ACC112 (cell line): ENCODE results near the gene ATP8A1.

Experiments
- H2AFZ ChIP-seq: fragments of 200-600 bp; sonication (generic); one replicate; pipeline ENCODE4 v1.6.0; 2017; ENCODE audit warnings: antibody characterized with exemption, low read length; ENCODE audit not compliant: unreplicated experiment
- H3K27ac ChIP-seq: fragments of 200-600 bp; sonication (generic); 2 replicates; pipeline ENCODE4 v1.5.1; 2014; ENCODE audit warnings: low read depth, mild to moderate bottlenecking, antibody characterized with exemption, low read length, moderate library complexity
- H3K27me3 ChIP-seq: fragments of 200-600 bp; sonication (generic); 2 replicates; pipeline ENCODE4 v1.6.1; 2014; ENCODE audit warnings: mild to moderate bottlenecking, antibody characterized with exemption, low read length, moderate library complexity, mixed read lengths; ENCODE audit not compliant: insufficient read depth
- H3K36me3 ChIP-seq: fragments of 200-600 bp; sonication (generic); 2 replicates; pipeline ENCODE4 v1.6.1; 2016; ENCODE audit warnings: mild to moderate bottlenecking, antibody characterized with exemption, low read length, moderate library complexity, mixed read lengths; ENCODE audit not compliant: insufficient read depth
- H3K4me1 ChIP-seq: fragments of 200-600 bp; sonication (generic); one replicate; pipeline ENCODE4 v1.6.1; 2016; ENCODE audit warnings: low read length, mixed read lengths; ENCODE audit not compliant: insufficient read depth, unreplicated experiment, control insufficient read depth
- H3K4me3 ChIP-seq: fragments of 200-600 bp; sonication (generic); 2 replicates; pipeline ENCODE4 v1.5.1; 2014; ENCODE audit warnings: mild to moderate bottlenecking, low read depth, low read length
- H3K79me2 ChIP-seq: fragments of 200-600 bp; sonication (generic); one replicate; pipeline ENCODE4 v1.6.0; 2016; ENCODE audit warnings: low read length; ENCODE audit not compliant: control insufficient read depth, unreplicated experiment, insufficient read depth

The ATP8A1 gene

DNA sequence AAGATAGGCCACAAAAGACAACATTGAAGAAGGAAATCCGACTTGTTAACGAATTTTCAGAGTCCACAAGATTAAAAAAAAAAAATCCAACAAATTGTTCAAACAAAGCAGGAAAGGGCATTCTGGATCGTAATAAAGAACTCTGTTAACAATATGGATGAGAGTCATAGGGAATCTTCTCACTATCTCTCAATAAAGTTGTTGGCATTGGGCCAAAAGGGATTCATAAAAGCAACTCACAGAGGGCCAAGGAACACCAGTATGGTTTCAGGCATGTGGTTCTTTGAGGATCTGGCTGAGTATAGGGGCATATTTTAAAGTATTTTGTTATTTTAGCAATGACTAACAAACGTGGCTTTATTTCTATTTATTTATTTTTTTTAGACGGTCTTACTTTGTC is 210.1 kb downstream of the ATP8A1 start:
- no peaks in the 10 kb centered on the region for H3K4me1 ChIP-seq
- H3K27me3 ChIP-seq, result no peaks in the 10 kb centered on the region
- H2AFZ ChIP-seq, result no peak overlapping the region
- H3K36me3 ChIP-seq, result no peaks in the 10 kb centered on the region
- H3K79me2 ChIP-seq, result no peaks in the 10 kb centered on the region
- H3K27ac ChIP-seq, result no peak overlapping the region
- no peak overlapping the region for H3K4me3 ChIP-seq

DNA sequence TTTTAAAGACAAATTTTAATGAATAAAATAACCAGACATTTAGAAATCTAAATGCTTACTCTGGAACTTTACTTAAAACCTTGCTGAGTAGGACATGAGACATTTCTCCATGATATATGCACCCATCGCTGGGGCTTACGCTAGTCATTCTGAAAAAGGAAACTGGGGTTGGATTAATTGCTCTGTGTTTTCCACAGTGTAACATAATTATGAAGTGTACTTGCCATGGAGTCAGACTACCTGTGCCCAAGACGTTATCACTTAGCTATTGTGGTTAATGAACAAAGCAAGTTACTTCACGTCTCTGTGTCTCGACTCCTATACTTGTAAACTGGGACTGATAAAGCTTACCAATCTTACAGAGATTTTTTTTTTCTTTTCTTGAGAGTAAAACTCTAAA is 211.9 kb downstream of the ATP8A1 start:
- Histone ChIP-seq H3K79me2 (no peaks in the 10 kb centered on the region), H2AFZ (no peak overlapping the region), H3K27me3 (no peaks in the 10 kb centered on the region), H3K4me3 (no peak overlapping the region), H3K4me1 (no peaks in the 10 kb centered on the region), H3K27ac (no peak overlapping the region), H3K36me3 (no peaks in the 10 kb centered on the region)

DNA sequence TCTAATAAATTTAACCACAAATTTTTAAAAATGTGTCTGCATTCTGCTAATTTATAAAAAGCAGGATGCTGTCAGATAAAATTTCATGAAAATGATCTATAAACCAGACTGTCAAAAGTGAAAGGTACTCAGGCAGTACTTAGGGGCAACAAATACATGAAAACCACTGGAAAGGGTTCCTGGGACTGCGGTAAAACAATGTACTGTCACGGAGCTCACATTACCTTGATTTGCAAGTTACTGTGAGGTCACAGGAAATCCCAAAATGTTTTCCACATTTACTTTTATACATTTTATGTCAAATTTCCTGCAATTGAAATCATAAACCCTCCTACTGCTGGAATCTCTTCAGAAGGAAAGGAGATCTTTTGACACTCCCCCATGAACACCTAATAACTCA is 214.3 kb downstream of the ATP8A1 start:
- no peak overlapping the region for H3K4me3 ChIP-seq
- no peaks in the 10 kb centered on the region for H3K4me1 ChIP-seq
- H3K36me3 ChIP-seq, result no peaks in the 10 kb centered on the region
- H3K27me3 ChIP-seq, result 0 out of 2 replicates have a peak, but pooled peaks cover 7% of the 10 kb centered on the region
- no peak overlapping the region for H3K27ac ChIP-seq
- no peak overlapping the region for H2AFZ ChIP-seq
- no peaks in the 10 kb centered on the region for H3K79me2 ChIP-seq

DNA sequence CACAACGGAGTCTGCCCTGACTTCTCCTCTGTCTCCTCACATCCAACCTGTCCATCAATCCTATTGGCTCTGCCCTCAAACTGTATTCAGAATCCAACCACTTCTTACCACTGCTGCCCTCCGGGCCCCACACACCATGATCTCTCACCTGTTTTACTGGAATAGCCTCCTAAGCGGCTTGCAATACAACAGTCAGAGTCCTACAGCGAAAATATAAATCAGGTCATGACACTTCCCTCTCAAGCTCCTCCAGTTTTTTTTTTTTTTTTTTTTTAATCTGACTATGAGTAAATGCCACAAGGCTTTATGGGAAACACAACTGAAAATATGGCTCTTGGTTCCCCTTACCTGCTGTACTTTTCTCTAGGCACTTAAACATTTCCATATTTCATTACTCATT is 216.8 kb downstream of the ATP8A1 start:
- Histone ChIP-seq H3K27me3 (0 out of 2 replicates have a peak, but pooled peaks cover 7% of the 10 kb centered on the region), H3K79me2 (no peaks in the 10 kb centered on the region), H2AFZ (no peak overlapping the region), H3K27ac (no peak overlapping the region), H3K36me3 (no peaks in the 10 kb centered on the region), H3K4me1 (no peaks in the 10 kb centered on the region), H3K4me3 (no peak overlapping the region)

DNA sequence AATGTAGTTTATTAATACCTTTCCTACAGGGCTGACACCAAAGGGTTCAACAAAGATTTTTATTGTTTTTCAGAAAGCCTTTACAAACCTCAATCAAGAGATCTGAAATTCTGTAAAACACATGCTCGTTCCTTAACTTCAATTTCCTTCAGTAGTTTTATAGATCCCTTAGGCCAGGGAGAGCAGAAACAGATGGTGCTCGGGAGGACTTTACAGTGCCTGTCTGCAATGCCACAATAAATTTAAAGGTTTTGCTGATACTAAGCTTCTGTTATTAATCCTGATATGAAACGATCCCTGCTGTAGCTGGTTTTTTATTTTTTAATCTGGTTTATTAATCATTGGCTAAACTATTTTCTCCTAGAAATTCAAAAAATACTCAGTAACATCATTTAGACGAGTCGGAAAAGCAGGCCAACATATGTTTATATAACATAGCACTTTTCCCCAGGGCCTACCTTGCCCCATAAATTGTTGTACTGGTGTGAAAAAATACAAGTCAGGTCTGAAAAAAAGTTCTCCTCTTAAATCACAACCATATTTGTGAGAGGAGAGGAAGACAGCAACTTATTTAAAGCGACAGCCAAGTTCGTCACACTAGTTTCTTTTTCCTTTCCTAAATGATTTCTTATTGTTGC is 219.9 kb downstream of the ATP8A1 start:
- Histone ChIP-seq H3K27ac (no peak overlapping the region), H3K79me2 (no peaks in the 10 kb centered on the region), H2AFZ (no peak overlapping the region), H3K36me3 (no peaks in the 10 kb centered on the region), H3K4me1 (no peaks in the 10 kb centered on the region), H3K27me3 (peaks cover 10% of the 10 kb centered on the region; the same call in 1 of the 2 replicates), H3K4me3 (no peak overlapping the region)

DNA sequence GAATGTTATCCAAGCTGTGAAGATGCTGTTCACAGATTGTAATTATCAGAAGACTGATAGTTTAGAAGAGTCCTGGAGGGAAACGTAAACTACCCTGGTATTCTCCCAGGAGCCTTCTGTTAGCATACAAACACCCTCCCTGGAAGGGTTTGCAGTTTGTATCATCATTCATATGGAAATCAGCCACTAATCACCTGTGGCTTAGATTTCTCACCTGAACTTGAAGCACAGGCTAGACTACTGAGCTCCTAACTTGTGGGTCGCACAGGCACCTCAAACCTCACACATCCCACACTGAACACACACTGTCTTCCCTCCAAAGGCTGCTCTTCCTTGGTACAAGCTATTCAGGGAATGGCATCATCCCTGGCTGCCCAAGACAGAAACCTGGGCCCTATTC is 228.9 kb downstream of the ATP8A1 start:
- H3K79me2 ChIP-seq, result no peaks in the 10 kb centered on the region
- H3K27ac ChIP-seq, result no peak overlapping the region
- H3K36me3 ChIP-seq, result no peaks in the 10 kb centered on the region
- H3K27me3 ChIP-seq, result no peaks in the 10 kb centered on the region
- no peak overlapping the region for H3K4me3 ChIP-seq
- no peak overlapping the region for H2AFZ ChIP-seq
- H3K4me1 ChIP-seq, result no peaks in the 10 kb centered on the region

DNA sequence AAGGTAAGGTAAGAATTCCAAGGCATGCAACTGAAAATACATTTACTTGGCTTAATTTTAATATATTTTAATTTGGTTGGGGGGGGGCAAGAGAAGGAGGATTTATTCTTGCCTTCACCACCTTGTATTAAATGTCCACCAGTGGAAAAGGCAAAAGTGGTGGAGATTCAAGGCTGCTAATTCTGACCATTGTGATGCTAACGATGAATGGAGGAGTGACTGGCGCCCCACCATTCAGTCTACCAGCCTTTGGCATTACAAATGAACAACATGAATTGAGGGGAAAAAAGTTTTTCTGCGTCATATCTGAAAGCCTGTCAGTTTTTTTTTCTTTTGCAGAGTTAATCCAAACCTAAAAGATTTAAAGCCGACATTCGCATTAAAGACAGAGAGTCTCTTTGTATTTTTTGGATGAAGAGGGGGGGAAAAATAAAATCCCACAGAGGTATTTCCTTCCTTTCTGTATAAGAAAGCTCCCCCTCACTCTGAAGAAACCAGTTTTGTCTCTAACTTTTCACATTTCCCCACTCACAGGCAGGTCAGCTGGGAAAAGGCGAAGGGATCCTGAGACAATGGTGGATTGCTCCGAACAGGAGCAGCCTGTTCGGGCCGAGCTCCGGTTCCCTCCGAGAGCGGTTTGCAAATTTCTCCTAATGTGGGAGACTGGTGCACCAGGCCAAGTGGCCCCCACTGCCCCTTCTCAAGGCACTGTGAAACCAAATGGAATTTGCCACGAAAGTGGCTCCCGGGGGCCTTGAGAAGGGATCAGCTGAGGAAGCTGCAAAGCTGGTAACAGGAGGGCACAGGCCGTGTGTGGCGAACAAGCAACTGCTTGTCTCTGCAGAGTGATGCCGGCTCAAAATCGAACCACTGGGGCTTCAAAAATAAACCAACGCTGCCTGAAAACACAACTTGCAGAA is 231.5 kb downstream of the ATP8A1 start:
- H3K4me3 ChIP-seq, result no peak overlapping the region
- no peaks in the 10 kb centered on the region for H3K4me1 ChIP-seq
- H3K27ac ChIP-seq, result no peak overlapping the region
- no peaks in the 10 kb centered on the region for H3K36me3 ChIP-seq
- no peaks in the 10 kb centered on the region for H3K27me3 ChIP-seq
- H3K79me2 ChIP-seq, result no peaks in the 10 kb centered on the region
- H2AFZ ChIP-seq, result no peak overlapping the region

DNA sequence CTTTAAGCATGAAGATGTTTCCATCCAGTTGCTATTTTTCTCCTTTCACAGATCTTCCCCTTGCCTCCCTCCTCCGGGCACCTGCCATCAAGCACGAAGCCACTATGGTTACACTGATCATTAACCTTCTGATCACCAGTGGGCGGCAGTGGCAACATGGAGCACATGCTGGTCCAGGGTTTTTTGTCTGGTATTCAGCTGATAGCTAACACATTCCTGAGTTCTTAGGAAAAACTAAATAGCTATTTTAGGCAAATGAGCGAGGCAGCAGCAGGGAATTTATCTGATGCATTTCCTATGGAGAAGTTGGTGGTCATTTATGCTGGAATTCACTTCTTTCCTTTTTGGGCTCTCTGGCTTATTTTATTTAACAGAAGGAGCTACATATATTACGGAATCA is 236.8 kb downstream of the ATP8A1 start:
- H3K27me3 ChIP-seq, result no peaks in the 10 kb centered on the region
- H3K79me2 ChIP-seq, result no peaks in the 10 kb centered on the region
- no peak overlapping the region for H3K4me3 ChIP-seq
- no peak overlapping the region for H2AFZ ChIP-seq
- peaks cover 5% of the 10 kb centered on the region for H3K4me1 ChIP-seq
- no peaks in the 10 kb centered on the region for H3K36me3 ChIP-seq
- no peak overlapping the region for H3K27ac ChIP-seq

DNA sequence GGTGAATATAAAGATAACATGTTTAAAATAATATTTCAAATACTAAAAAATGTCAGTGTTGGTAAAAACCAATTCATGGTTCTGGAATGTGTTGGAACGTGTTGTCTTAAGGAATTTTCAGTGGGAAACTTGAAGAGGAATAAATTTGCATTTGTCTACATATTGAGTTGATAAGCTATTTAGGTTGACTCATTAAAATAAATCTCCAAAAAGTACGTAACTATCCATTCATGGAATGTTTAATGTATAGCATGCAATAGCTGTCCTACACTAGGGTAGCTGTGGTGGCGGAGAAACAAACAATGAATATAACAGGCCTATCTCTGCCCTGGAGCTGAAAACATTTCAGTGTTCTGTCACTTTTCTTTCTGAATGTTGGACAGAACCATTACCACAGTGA is 239.4 kb downstream of the ATP8A1 start:
- no peaks in the 10 kb centered on the region for H3K79me2 ChIP-seq
- no peak overlapping the region for H3K27ac ChIP-seq
- H3K36me3 ChIP-seq, result no peaks in the 10 kb centered on the region
- no peak overlapping the region for H3K4me3 ChIP-seq
- peaks cover 13% of the 10 kb centered on the region for H3K4me1 ChIP-seq
- H3K27me3 ChIP-seq, result no peaks in the 10 kb centered on the region
- H2AFZ ChIP-seq, result no peak overlapping the region

DNA sequence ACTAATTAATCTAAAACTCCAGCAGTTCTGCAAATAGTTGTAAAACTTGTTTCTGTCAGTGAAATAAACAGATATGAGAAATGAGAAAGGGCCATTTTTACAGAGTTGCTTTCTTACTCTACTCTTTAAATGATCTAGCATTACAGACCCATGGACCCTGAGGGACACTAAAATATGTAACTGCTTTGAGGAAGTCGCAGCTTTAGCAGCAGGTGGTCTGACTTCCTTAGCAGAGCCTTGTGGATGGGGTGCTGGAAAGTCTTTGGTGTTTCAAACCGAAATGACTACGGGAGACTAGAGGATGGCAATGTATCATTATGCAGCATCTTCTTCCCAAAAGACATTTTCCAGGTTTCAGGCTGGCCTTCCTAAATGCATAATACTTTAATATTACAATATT is 240.9 kb downstream of the ATP8A1 start:
- peaks cover 26% of the 10 kb centered on the region for H3K4me1 ChIP-seq
- no peak overlapping the region for H3K27ac ChIP-seq
- no peaks in the 10 kb centered on the region for H3K27me3 ChIP-seq
- no peak overlapping the region for H3K4me3 ChIP-seq
- H3K79me2 ChIP-seq, result no peaks in the 10 kb centered on the region
- H3K36me3 ChIP-seq, result no peaks in the 10 kb centered on the region
- H2AFZ ChIP-seq, result no peak overlapping the region

DNA sequence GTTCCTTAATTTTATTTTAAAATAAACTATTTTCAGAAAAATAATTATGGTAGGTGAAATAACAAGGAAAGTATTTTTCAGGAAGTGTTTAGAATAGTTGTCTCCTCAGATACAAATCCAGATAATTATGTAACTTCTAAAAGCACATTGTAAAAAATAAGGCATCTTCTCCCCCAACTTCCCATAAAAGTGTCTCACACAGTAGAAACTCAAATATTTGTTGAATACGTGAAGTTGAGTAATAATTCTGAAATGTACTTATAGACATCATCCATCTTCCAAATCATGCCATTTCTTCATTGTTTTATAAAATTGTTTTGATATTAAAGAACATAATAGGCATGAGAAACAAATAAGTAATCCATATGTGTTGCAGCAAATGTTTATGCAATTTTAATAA is 241.6 kb downstream of the ATP8A1 start:
- Histone ChIP-seq H2AFZ (no peak overlapping the region), H3K27me3 (no peaks in the 10 kb centered on the region), H3K27ac (no peak overlapping the region), H3K4me1 (peaks cover 33% of the 10 kb centered on the region), H3K4me3 (no peak overlapping the region), H3K79me2 (no peaks in the 10 kb centered on the region), H3K36me3 (no peaks in the 10 kb centered on the region)
